Measurements from ENCODE around the gene TMEM92. TPM values are rescaled to one million over a fixed set of nuclear protein-coding genes. Genes with fewer than 3 reads are reported as not detected.
"Not testable (repeated sequence)": the region's sequence is repeated elsewhere in the genome, so short reads cannot be mapped to it uniquely, and the experiment has no call there.

The TMEM92 gene
- total and polyA plus RNA-seq, 9 donors: 0.32 to 3.5 (median 1.6) TPM

DNA sequence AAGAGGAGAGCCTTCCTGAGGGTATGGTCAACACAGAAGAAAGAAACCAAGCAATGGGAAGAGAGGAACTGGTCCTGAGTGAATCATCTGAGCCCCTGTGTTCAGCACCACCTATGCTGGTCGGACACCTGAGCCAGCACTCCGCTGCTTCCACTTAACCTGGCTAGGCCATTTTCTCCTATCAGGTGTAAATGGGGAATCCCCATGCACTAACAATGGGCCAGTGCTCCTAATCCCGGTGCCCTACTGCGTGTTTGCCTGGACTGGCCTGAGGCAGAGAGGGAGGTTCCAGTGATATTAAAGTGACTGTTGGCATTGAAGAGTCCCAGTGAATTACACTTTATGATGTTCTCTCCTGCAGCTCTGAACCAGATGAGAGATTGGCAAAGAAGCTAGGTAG, 37.2 kb downstream of the TMEM92 start:
- Histone ChIP-seq H3K36me3 (no peaks in the 10 kb centered on the region), H3K4me1 (ENCODE audit: insufficient read depth) (peaks cover 9% of the 10 kb centered on the region), H3K9me3 (no peaks in the 10 kb centered on the region), H3K4me3 (no peak overlapping the region), H3K27ac (no peak overlapping the region), H3K27me3 (no peaks in the 10 kb centered on the region)
- TF ChIP-seq EP300 (IDR thresholded peaks at IDR 0.05) (no peak), POLR2A (IDR thresholded peaks at IDR 0.05) (no peak)
- TF ChIP-seq, protein P1, sequence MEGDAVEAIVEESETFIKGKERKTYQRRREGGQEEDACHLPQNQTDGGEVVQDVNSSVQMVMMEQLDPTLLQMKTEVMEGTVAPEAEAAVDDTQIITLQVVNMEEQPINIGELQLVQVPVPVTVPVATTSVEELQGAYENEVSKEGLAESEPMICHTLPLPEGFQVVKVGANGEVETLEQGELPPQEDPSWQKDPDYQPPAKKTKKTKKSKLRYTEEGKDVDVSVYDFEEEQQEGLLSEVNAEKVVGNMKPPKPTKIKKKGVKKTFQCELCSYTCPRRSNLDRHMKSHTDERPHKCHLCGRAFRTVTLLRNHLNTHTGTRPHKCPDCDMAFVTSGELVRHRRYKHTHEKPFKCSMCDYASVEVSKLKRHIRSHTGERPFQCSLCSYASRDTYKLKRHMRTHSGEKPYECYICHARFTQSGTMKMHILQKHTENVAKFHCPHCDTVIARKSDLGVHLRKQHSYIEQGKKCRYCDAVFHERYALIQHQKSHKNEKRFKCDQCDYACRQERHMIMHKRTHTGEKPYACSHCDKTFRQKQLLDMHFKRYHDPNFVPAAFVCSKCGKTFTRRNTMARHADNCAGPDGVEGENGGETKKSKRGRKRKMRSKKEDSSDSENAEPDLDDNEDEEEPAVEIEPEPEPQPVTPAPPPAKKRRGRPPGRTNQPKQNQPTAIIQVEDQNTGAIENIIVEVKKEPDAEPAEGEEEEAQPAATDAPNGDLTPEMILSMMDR (IDR thresholded peaks at IDR 0.05): no peak
- intact Hi-C loops (cut with DNase I): no loop called here
- WGBS, 3 donors: 75 to 96% (median 95%) methylated on average over 4 of the region's 4 CpGs
- DNase-seq: peak in 1 of 5 donors; percentile 11

DNA sequence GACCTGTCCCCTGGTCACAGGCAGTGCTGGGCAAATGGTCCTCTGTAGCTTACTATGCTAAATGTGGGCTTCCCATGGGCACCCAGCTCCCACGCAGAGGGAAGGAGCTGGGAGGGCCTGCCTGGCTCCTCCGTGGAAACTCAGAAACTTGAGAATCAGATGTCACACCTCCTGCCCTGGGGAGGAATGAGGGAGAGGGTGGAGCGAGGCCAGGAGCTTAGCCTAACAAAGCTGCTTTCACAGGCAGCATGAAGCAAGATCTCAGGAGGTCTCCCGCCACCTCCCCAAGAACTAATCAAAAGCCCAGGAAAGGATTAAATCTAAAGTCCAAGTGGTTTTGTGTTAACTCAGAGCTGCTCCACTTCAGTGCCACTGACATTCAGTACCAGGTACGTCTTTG, 38.0 kb downstream of the TMEM92 start:
- Histone ChIP-seq H3K4me1 (ENCODE audit: insufficient read depth) (peaks cover 9% of the 10 kb centered on the region), H3K27ac (no peak overlapping the region), H3K27me3 (no peaks in the 10 kb centered on the region), H3K36me3 (no peaks in the 10 kb centered on the region), H3K9me3 (no peaks in the 10 kb centered on the region), H3K4me3 (no peak overlapping the region)
- peak in 1 of 5 donors; percentile 23 for DNase-seq
- TF ChIP-seq, protein P1 (IDR thresholded peaks at IDR 0.05): no peak
- TF ChIP-seq POLR2A (IDR thresholded peaks at IDR 0.05) (no peak), EP300 (IDR thresholded peaks at IDR 0.05) (no peak)
- intact Hi-C loops (cut with DNase I): no loop called here
- 63 to 72% (median 64%) methylated on average over 5 of the region's 5 CpGs for WGBS, 3 donors

DNA sequence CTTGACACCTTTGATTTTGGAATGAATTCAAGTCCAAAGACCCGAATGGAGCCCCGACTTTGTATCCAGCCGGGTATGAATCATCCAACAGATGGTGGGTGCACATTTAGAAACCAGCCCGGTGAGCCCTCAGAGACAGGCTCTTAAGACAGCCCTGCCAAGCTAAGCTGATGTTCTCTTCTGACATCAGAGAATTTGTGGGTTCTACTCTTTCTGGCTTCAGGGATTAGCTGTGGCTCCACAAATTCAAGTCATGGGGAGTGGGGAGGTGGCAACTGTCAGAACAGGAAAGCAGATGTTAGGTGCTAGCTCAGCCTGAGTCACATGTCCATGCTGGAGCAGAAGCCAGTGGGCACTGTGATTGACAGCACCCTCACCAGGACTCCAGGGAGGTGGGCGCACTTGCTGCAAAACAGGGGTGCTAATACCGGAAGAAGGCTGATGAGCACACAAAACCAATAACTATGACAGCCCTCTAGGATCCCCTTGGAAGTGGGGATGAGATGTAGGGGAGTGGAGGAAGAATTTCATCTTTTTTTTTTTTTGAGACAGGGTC, 40.3 kb downstream of the TMEM92 start:
- Histone ChIP-seq H3K27me3 (no peaks in the 10 kb centered on the region), H3K4me1 (ENCODE audit: insufficient read depth) (peaks cover 9% of the 10 kb centered on the region), H3K4me3 (no peak overlapping the region), H3K27ac (no peak overlapping the region), H3K36me3 (no peaks in the 10 kb centered on the region), H3K9me3 (no peaks in the 10 kb centered on the region)
- intact Hi-C loops (cut with DNase I): no loop called here
- 81 to 92% (median 82%) methylated on average over 6 of the region's 6 CpGs for WGBS, 3 donors
- TF ChIP-seq EP300 (IDR thresholded peaks at IDR 0.05) (no peak), POLR2A (IDR thresholded peaks at IDR 0.05) (no peak)
- TF ChIP-seq, protein P1 (IDR thresholded peaks at IDR 0.05): no peak
- DNase-seq: peak in 1 of 5 donors; percentile 3

DNA sequence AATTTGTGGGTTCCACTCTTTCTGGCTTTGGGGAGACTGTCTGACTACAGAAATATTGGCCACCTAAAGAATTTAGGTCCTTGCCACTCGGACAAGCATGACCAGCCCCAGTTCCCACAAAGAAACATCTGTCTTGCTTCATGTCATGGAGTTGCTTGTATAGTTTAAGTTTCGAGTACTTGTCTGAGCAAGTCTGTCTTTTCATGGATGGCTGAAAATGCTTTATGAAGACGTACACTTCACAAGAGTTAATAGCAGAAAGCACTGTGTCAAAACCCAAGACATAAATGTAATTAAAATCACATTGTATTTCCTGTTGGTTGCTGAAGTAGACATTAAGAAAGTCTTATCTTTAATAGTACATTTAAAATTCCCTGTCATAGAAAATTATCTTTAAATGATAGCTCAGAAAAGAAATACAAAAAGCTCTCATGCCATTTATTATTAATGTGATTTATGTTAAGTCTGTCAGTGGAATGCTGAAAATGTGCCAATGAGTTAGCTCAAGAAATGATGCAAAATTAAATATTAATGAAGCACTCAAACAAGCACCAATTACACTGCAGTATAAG, 41.8 kb downstream of the TMEM92 start:
- TF ChIP-seq POLR2A (IDR thresholded peaks at IDR 0.05): no peak
- no peak for TF ChIP-seq EP300 (IDR thresholded peaks at IDR 0.05)
- TF ChIP-seq, protein P1 (IDR thresholded peaks at IDR 0.05): no peak
- WGBS, 3 donors: 72 to 76% (median 76%) methylated on average over 3 of the region's 3 CpGs
- no peaks in the 10 kb centered on the region for H3K36me3 ChIP-seq
- H3K27ac ChIP-seq: no peak overlapping the region
- no peaks in the 10 kb centered on the region for H3K27me3 ChIP-seq
- no peaks in the 10 kb centered on the region for H3K9me3 ChIP-seq
- no peak overlapping the region for H3K4me3 ChIP-seq
- DNase-seq: no peak
- peaks cover 2% of the 10 kb centered on the region for H3K4me1 ChIP-seq (ENCODE audit: insufficient read depth)
- intact Hi-C loops (cut with DNase I): no loop called here

DNA sequence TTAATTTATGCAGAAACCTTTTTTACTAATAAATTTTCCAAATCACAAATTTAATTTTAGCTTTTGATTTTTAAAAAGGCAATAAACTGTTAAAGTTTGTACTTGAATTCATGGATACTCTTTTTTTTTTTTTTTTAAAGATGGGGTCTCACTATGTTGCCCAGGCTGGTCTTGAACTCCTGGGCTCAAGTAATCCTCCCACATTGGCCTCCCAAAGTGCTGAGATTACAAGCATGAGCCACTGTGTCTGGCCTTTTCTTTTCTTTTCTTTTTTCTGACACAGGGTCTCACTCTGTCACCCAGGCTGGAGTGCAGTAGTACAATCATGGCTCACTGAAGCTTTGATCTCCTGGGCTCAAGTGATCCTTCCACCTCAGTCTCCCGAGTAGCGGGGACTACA, 42.4 kb downstream of the TMEM92 start:
- DNase-seq; H3K4me1 ChIP-seq (ENCODE audit: insufficient read depth); H3K27ac ChIP-seq; H3K9me3 ChIP-seq; H3K4me3 ChIP-seq; intact Hi-C loops (cut with DNase I); H3K27me3 ChIP-seq; H3K36me3 ChIP-seq: not testable (repeated sequence)
- 93 to 95% (median 94%) methylated on average over 2 of the region's 2 CpGs for WGBS, 3 donors
